Femur (tissue), 1 donor: Measurements from ENCODE around the gene NDUFA13.

Experiments used
- DNase-seq: peaks from one replicate; pipeline ENCODE4 v3.0.0-alpha.2; 2017

The NDUFA13 gene

GRCh38 chr19:19489804-19490204, 26.2 kb upstream of the NDUFA13 start:
- no peak for DNase-seq

GRCh38 chr19:19490214-19490968, 25.6 kb upstream of the NDUFA13 start:
- DNase-seq: peak; percentile 90

DNA sequence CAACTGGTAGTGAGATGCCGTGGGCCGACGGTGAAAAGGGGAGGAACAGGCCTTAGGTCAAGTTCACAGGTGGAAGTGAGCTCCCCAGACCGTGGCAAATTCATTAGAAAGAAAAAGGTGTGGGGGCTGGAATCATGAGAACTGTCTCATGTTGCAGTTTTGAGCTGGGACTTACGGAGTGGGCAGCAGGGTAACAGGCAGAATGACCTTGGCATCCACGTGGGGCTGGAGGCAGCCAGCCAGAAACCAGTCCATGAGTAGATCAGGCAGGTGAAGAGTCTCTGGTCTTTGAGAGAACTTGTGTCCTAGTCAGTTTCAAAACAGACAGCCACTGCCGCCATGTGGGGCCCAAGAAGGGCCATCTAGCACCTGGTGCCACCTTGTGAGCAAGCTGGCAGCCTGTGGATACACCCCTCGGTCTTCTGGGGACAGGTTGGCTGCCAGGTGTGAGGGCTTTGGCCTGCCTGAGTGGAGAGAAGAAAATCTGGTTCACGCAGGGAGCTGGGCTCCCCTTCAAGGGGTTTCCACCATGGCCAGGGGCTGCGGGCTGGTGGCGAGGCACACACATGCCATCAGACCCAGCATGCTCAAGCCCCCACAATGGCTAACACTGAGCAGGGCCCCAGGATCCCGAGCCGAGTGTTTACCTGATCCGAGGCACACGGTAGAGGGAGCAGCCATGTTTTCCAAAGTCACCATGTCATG, 24.6 kb upstream of the NDUFA13 start:
- DNase-seq: no peak

GRCh38 chr19:19492026-19492610, 23.9 kb upstream of the NDUFA13 start:
- DNase-seq: no peak

DNA sequence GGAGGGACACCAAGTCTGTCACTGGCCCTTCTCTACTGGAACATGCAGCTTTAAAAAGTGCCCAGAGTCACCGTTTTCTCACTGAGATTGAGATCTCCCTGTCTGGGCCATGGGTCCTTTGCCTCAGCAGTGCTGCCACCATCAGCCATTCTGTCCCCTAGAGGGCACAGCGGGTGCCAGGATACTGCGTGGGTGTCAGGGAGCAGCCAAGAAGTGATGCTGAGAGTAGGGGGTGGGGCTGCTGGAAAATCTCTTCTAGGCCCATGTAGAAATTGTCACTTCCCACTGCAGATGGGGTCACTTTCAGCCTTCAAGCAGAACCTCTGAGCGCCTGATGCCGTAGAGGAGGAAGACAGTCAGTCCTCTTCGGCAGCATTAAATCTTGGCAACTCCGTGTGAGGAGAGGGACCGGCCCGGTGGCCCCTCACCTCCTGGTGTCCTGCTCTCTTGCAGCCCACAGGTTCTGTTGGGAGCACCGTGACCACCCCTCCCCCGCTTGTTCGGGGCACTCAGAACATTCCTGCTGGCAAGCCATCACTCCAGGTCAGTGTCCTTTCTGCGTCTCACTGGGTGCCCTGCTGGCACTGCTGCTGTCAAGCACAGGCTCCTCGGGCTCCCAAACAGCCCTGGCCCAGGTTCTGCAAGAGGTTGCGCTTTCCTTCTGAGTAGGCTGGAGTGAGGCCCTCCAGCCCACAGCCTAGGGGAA, 22.0 kb upstream of the NDUFA13 start:
- no peak for DNase-seq

DNA sequence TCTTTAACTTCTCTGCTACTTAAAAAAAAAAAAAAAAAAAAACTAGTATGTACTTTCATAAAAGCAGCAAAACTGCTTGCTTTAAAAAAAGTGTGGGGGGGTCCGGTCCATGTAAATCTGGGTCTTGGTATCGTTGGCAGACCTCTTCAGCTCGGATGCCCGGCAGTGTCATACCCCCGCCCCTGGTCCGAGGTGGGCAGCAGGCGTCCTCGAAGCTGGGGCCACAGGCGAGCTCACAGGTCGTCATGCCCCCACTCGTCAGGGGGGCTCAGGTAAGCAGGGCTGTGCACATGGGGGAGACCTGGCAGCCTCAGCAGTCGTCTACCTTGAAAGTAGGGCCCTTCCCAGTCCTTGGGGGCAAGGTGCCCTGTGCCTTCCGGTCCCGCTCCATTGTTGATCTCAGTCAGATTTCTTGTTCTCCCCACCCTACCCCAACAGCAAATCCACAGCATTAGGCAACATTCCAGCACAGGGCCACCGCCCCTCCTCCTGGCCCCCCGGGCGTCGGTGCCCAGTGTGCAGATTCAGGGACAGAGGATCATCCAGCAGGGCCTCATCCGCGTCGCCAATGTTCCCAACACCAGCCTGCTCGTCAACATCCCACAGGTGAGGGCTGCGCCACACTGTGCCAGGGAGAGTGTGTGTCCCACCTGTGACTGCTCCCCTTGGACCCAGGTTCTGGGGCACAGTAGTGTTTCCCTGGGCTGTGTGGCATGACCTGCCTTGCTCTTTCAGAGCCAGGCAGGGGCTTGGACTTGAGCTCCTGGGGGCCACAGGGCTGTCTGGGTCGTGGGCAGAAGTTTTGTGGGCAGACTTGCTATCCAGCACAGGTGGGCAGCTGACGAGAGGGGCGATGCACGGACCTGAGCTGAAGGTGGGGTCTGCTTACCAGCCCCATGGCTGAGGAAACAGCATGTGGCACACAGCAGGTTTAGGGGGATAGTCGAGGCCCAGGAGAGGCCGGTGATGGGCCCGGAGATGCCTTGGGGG, 20.1 kb upstream of the NDUFA13 start:
- DNase-seq: no peak

DNA sequence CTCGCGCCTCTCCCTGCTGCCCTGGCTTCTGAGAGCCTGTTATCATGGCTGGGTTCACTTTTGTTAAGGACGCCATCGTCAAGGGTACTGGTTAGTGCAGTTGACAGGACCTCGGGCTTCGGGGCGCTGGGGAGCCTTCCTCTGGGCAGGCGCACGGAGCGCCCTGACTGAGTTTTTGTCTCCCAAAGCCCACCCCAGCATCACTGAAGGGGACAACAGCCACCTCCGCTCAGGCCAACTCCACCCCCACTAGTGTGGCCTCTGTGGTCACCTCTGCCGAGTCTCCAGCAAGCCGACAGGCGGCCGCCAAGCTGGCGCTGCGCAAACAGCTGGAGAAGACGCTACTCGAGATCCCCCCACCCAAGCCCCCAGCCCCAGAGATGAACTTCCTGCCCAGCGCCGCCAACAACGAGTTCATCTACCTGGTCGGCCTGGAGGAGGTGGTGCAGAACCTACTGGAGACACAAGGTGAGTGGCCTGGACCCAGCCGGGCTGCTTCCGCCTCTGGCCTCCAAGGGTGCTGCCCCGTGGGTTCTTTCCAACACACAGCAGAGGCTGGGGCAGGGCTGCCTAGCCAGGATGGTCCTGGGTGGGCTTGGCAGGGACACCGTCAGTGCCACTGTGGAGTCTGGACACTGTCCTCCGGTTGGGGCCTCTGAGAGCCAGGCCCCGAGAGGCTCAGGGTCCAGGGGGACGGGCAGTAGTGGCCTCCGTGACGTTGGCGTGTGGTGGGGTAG, 17.6 kb upstream of the NDUFA13 start:
- DNase-seq: no peak

- DNase-seq: no peak
Observed at GRCh38 chr19:19499272-19499995, 16.6 kb upstream of the NDUFA13 start.

DNA sequence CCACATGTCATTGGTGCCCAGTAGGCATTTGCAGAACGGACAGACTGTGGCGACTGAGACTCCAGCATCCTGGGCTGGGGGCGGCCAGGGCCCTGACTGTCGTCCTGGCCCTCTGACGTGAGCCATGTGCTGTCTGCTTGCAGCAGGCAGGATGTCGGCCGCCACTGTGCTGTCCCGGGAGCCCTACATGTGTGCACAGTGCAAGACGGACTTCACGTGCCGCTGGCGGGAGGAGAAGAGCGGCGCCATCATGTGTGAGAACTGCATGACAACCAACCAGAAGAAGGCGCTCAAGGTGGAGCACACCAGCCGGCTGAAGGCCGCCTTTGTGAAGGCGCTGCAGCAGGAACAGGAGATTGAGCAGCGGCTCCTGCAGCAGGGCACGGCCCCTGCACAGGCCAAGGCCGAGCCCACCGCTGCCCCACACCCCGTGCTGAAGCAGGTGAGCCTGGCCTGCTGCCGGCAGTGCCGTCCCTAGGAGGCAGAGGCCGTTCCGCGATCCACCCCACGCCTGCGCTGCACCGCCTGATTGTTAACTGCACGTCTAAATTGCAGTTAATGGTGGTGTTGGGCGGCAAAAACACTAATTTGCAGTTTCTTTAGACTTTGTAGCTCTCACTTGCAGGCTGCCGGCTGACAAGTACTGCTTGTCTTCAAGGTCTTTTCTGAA, 14.9 kb upstream of the NDUFA13 start:
- DNase-seq: no peak

DNA sequence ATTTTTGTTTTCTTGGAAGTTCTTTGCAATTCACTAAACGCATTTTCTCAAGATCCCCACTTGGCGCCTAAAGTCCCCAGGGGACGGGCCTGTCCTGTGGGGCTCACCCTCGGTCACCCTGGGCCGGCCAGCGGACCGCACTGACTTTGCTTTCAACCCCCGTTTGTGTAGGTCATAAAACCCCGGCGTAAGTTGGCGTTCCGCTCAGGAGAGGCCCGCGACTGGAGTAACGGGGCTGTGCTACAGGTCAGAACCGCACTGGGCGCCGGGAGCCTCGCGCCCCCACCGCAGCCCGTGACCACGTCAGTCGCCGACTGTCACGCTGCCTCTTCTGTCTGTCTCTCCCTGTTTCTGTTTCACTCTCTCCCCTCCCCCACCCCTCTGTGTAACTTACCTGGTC, 14.2 kb upstream of the NDUFA13 start:
- no peak for DNase-seq

- peak; percentile 13 for DNase-seq
Observed at GRCh38 chr19:19502281-19502680, 13.7 kb upstream of the NDUFA13 start.

DNA sequence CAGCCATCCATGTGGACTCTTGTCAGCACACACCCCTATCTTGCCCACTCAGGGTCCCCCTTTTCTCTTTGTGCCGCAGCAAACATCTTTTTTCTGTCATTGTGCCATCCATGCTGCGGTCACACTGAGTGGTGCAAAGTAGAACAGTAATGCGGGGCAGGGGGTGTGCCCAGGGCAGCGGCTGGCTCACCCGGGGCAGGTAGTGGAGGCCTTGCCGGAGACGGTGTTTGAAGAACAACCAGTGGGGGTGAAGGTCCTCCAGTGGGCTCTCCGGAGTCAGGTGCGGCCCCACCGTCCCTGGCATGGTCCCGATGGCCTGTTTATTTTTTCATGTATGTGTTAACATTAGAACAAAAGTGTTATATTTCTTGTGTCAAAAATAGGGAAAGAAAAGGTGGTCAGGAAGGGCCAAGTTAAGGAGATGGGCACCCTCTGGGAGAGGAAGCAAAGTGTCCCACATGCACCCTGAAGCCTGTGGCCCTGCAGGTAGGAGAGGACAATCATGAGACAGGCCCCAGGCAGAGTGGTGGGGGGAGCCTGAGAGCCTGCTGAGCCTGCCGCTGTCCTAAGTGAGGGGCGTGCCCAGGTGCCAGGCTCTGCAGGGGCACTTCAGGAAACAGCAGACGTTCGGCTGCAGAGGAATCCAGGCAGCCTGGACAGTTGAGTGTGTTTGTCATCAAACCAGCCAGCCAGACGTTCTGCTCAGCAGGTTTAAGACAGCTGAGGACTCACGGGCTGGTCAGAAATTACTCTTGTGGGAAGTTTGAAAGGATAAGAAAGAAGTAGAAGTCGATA, 13.0 kb upstream of the NDUFA13 start:
- DNase-seq: peak; percentile 13

GRCh38 chr19:19504754-19505668, 11.0 kb upstream of the NDUFA13 start:
- DNase-seq: no peak

DNA sequence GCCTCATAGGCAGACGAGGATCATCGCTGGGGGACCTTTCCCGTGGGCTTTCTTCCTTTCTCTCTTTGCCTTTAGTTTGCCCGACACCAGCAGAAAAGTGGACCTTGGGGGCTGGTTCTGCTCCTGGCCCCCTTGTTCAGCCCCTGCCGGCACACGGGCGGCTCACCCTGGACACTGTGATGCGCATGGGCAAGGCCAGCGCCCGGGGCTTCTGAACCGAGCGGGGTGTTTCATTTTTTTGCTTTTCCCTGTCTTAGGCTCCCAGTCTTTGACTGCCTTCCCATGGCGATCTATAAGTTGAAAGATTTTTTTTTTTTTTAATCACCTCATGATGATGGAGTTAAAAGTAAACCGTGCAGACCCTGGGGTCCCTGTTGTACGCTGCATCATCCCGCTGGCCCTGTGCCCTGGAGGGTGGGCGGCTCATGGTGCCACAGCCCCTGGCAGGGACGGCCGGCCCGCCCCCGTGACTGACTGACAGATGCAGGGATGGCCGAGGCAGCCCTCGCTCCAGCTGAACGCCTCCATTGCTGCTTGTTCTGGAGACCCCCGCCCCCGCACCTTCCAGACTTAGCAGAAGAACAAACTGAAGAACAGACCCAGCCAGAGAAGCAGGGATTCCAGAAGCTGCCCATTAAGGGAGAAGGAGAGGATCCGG, 10.2 kb upstream of the NDUFA13 start:
- no peak for DNase-seq

DNA sequence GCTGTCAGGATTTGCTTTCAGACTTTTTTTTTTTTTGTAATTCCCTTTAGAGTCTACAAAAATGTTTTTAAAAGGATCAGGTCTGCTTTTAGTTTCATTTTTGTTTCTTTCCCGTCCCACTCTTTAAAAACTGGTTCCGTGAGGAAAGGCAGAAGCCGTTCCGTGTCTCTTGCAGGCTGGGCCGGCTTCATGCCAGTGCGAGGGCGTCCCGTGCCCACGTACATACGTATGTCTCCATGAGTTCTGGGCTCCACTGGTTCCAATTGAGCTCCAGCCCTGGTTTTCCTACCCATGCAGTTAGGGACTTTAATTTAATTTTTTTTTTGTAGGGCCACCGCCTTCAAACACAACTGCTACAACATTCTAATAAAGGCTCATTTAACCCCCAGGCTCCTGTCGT, 9.4 kb upstream of the NDUFA13 start:
- DNase-seq: no peak

- no peak for DNase-seq
Observed at GRCh38 chr19:19507354-19507753, 8.7 kb upstream of the NDUFA13 start.

DNA sequence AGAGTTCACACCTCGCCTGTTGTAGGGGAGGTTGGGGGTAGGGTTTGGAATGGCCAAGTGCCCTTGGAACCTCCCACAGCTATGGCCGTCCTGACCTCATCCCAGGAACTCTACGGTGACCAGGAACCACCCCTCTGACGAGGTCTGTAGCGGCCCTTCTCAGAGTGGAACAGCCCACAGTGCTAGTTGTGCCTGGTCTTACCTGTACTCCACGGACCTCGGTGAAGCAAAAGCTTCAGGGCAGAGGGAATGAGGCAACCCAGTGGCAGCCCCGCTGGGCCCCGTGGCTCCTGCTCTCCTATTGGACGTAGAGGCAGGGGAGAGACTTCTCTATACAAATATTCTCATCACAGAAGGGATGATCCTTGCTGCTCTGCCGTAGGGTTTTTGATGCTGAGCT, 7.8 kb upstream of the NDUFA13 start:
- no peak for DNase-seq

- no peak for DNase-seq
Observed at GRCh38 chr19:19510432-19510831, 5.6 kb upstream of the NDUFA13 start.
